GM12878 (cell line): ENCODE measurements around the gene P3H2. TPM values are rescaled to one million over a fixed set of nuclear protein-coding genes. Genes with fewer than 3 reads are reported as not detected.

Experiments used
- ATAC-seq: fragments of 200-7000 bp; cut with Tn5 transposase; 3 replicates; pipeline ENCODE4 v1.9.1; 2020; ENCODE audit warnings: mild to moderate bottlenecking, moderate library complexity
- BruUV-seq: library from RNA; stranded (reverse); fragments of 400-500 nt; replicated peaks from 2 replicates; lab custom pipeline; 2021; lab: Mats Ljungman, UMichigan
- CTCF ChIA-PET: fragments of 300-600 bp; sonication (Branson Sonifier 250); formaldehyde crosslinking; extraction: SDS; loops from one replicate; lab custom pipeline; 2021; ENCODE audit warnings: inconsistent platforms; lab: Yijun Ruan, JAX
- POLR2A ChIA-PET: fragments of 350-600 bp; formaldehyde crosslinking; extraction: SDS; loops from one replicate; lab custom pipeline; 2021; ENCODE audit warnings: inconsistent platforms; lab: Charles Lee
- RAD21 ChIA-PET: fragments of 300-600 bp; sonication (Branson Sonifier 250); formaldehyde crosslinking; loops from one replicate; lab custom pipeline; 2023; ENCODE audit warnings: antibody characterized with exemption; ENCODE audit not compliant: unreplicated experiment; lab: Charles Lee
- SMC1A ChIA-PET: fragments of 300-600 bp; sonication (Branson Sonifier 250); formaldehyde crosslinking; loops from one replicate; lab custom pipeline; 2023; ENCODE audit not compliant: unreplicated experiment, uncharacterized antibody; lab: Charles Lee
- DNase-seq: peaks from one replicate; pipeline ENCODE4 v3.0.0-alpha.2; 2011; ENCODE audit warnings: low read depth, low spot score
- FAIRE-seq: peaks from 3 replicates; lab custom pipeline; 2011; peaks lifted over from hg19 to GRCh38; lab: Jason Lieb, UNC
- H2AFZ ChIP-seq: 2 replicates; pipeline ENCODE4 v1.6.0; 2011; ENCODE audit warnings: low read depth, low read length, control low read depth; ENCODE audit not compliant: control insufficient read depth
- H3K27ac ChIP-seq: 2 replicates; pipeline ENCODE4 v1.5.1; 2011; ENCODE audit warnings: control low read depth; ENCODE audit not compliant: control insufficient read depth, insufficient read depth
- H3K27me3 ChIP-seq, 2 experiments: replicated peaks in 1 of 2; 2 replicates each; pipeline versions ENCODE4 v1.6.0 to v1.6.1; 2011; ENCODE audit warnings: low read length in 1 of 2; ENCODE audit not compliant: control insufficient read depth in 2 of 2, insufficient read depth in 2 of 2
- H3K36me3 ChIP-seq, 2 experiments: 2 replicates each; pipeline ENCODE4 v1.5.1; 2011; ENCODE audit warnings: low read length in 1 of 2; ENCODE audit not compliant: control insufficient read depth in 2 of 2, insufficient read depth in 2 of 2
- H3K4me1 ChIP-seq: 2 replicates; pipeline ENCODE4 v1.6.1; 2011; ENCODE audit warnings: mild to moderate bottlenecking, low read length, moderate library complexity, mixed read lengths; ENCODE audit not compliant: control insufficient read depth, insufficient read depth
- H3K4me2 ChIP-seq: 2 replicates; pipeline ENCODE4 v1.6.0; 2011; ENCODE audit warnings: control low read depth; ENCODE audit not compliant: control insufficient read depth, insufficient read depth
- H3K4me3 ChIP-seq: fragments of 200-600 bp; sonication (generic); 2 replicates; pipeline ENCODE4 v1.5.1; 2016
- H3K79me2 ChIP-seq: 2 replicates; pipeline ENCODE4 v1.6.0; 2011; ENCODE audit warnings: low read length; ENCODE audit not compliant: control insufficient read depth, insufficient read depth
- H3K9ac ChIP-seq: 2 replicates; pipeline ENCODE4 v1.8.0; 2011; ENCODE audit warnings: low read length, control low read depth, mixed read lengths; ENCODE audit not compliant: control insufficient read depth, insufficient read depth
- H3K9me3 ChIP-seq: replicated peaks from 3 replicates; pipeline ENCODE4 v1.5.1; 2011; ENCODE audit warnings: mild to moderate bottlenecking, low read length; ENCODE audit not compliant: control insufficient read depth, insufficient read depth
- H4K20me1 ChIP-seq: 2 replicates; pipeline ENCODE4 v1.6.0; 2011; ENCODE audit not compliant: control insufficient read depth, insufficient read depth
- E2F8 ChIP-seq: fragments of 450-650 bp; IDR thresholded peaks from 2 replicates; pipeline ENCODE4 v1.6.1; 2018; ENCODE audit warnings: mild to moderate bottlenecking, low read depth, moderate library complexity; ENCODE audit not compliant: partially characterized antibody
- HDGF ChIP-seq: fragments of 450-650 bp; IDR thresholded peaks from 2 replicates; pipeline ENCODE4 v1.6.1; 2016; ENCODE audit warnings: antibody characterized with exemption
- NKRF ChIP-seq: fragments of 450-650 bp; conservative IDR thresholded peaks from 2 replicates; pipeline ENCODE4 v1.6.1; 2017; ENCODE audit warnings: mild to moderate bottlenecking, moderate library complexity
- NRF1 ChIP-seq: conservative IDR thresholded peaks from 2 replicates; pipeline ENCODE4 v1.6.1; 2011; ENCODE audit warnings: mild to moderate bottlenecking, low read depth, low read length, improper control_type of control experiment
- RAD51 ChIP-seq: fragments of 450-650 bp; IDR thresholded peaks from 2 replicates; pipeline ENCODE4 v1.6.1; 2016; ENCODE audit warnings: moderate library complexity, mild to moderate bottlenecking, inconsistent platforms
- RFX5 ChIP-seq: IDR thresholded peaks from 2 replicates; pipeline ENCODE4 v1.6.1; 2011; ENCODE audit warnings: low read depth, low read length, improper control_type of control experiment
- SPI1 ChIP-seq: IDR thresholded peaks from 2 replicates; pipeline ENCODE4 v1.6.1; 2011; ENCODE audit warnings: low read depth, mild to moderate bottlenecking, low read length, moderate library complexity, borderline replicate concordance; ENCODE audit not compliant: insufficient read depth
- STAT3 ChIP-seq: IDR thresholded peaks from 2 replicates; pipeline ENCODE4 v1.6.1; 2011; ENCODE audit warnings: low read depth, low read length, improper control_type of control experiment
- USF1 ChIP-seq: IDR thresholded peaks from 2 replicates; pipeline ENCODE4 v1.6.1; 2011; ENCODE audit warnings: borderline replicate concordance, low read depth, mild to moderate bottlenecking, moderate library complexity, mixed read lengths, low read length; ENCODE audit not compliant: insufficient read depth; ENCODE audit errors: extremely low read length
- ZNF217 ChIP-seq: fragments of 450-650 bp; IDR thresholded peaks from 2 replicates; pipeline ENCODE4 v1.6.1; 2017; ENCODE audit warnings: antibody characterized with exemption, mild to moderate bottlenecking
- WGBS: methylation state at CpG from one replicate; pipeline ENCODE4 v1.1.6; 2016; ENCODE audit warnings: low lambda C conversion rate; ENCODE audit not compliant: insufficient replicate concordance, insufficient coverage; ENCODE audit errors: missing lambda C conversion rate; 5-methylcytosine and 5-hydroxymethylcytosine counted together
- in situ Hi-C: fragments of 300-500 bp; cut with MboI; formaldehyde crosslinking; loops from 9 replicates; pipeline ENCODE4 v1.14.3; 2018; ENCODE audit warnings: mixed read lengths
- intact Hi-C: fragments of 100-400 bp; cut with micrococcal nuclease; formaldehyde crosslinking; loops from one replicate; pipeline ENCODE4 v1.14.2; 2022; ENCODE audit not compliant: unreplicated experiment
- polyA plus RNA-seq, 11 experiments: library from polyadenylated mRNA; depleted of rRNA in 4 of 11; unstranded in 6 of 11; stranded (reverse) in 5 of 11; fragments of >200 nt; fragmentation: Nextera tagmentation in 4 of 11; fragmentation: Illumina TruSeq in 1 of 11; extraction: Ambion mirVana in 4 of 11; extraction: Trizol in 1 of 11; gene quantifications; 1 replicate in 1 of 11; 2 replicates in 10 of 11; pipeline versions ENCODE4 v1.2.1 to v1.2.3, GENCODE V29; 2011 to 2016; ENCODE audit warnings: inconsistent platforms in 2 of 11, missing spikeins in 2 of 11, low read depth in 1 of 11
- total RNA-seq, 4 experiments: library from RNA; depleted of rRNA in 3 of 4; stranded (reverse); fragments of >200 nt in 3 of 4; fragmentation: Illumina TruSeq in 1 of 4; extraction: Trizol in 1 of 4; gene quantifications; 2 replicates each; pipeline versions ENCODE4 v1.2.1 to v1.2.3, GENCODE V29; 2013 to 2021
- TF ChIP-seq, protein P1 (sequence below): IDR thresholded peaks from 2 replicates; pipeline ENCODE4 v1.6.1; 2012; ENCODE audit warnings: mild to moderate bottlenecking, low read depth, low read length
- TF ChIP-seq, protein P2 (sequence below), 3 experiments: IDR thresholded peaks in 2 of 3; conservative IDR thresholded peaks in 1 of 3; 2 replicates each; pipeline ENCODE4 v1.5.1; 2011; ENCODE audit warnings: low read depth in 3 of 3, low read length in 3 of 3, mild to moderate bottlenecking in 3 of 3, control low read depth in 2 of 3, moderate library complexity in 2 of 3, inconsistent platforms in 1 of 3, mixed read lengths in 1 of 3; ENCODE audit not compliant: control insufficient read depth in 2 of 3, insufficient read depth in 1 of 3; ENCODE audit errors: extremely low read depth in 1 of 3

P3H2 gene
- total and polyA plus RNA-seq, 10 of the 15 experiments (the other 5 are each of a cell fraction or from before 2014, with no cell fraction given) = 27.0 to 97.6 (median 83.2) TPM

DNA sequence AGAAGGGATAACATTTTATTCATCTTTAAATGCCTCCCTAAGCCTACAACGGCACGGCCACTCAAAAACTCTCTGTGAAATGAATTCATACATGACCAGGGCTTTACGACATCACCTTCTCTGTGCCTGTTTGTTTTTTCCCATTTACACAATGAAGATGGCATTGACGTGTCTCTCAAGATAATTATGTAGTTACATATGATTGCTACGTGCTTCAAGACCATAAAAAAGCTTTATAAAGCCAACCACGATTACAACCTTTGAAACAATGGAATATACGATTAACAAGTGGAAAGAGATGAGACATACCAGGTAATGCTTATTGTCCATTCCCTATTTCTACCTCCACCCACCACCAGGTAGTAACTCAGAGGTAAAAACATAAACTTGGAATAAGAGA, 168.4 kb downstream of the P3H2 start:
- Histone ChIP-seq H3K9me3 (no peaks in the 10 kb centered on the region), H2AFZ (no peak overlapping the region), H3K4me2 (no peak overlapping the region), H3K4me1 (peaks cover 3% of the 10 kb centered on the region; the same call in 1 of the 2 replicates), H3K4me3 (no peak overlapping the region), H3K27me3 (no peaks in the 10 kb centered on the region; a peak in 1 of 4 replicates), H3K36me3 (no peaks in the 10 kb centered on the region), H3K27ac (no peak overlapping the region), H4K20me1 (no peaks in the 10 kb centered on the region), H3K9ac (no peak overlapping the region), H3K79me2 (no peaks in the 10 kb centered on the region)
- intact Hi-C loops = no loop called here
- RAD21 ChIA-PET = interaction anchor here (1.0 to 7.6 kb wide), 2 partner anchors 440 to 679 kb away, joined by 4 to 195 read pairs; no protein-coding TSS in a partner anchor
- SMC1A ChIA-PET = interaction anchor here (0.9 to 11.1 kb wide), 3 partner anchors 9 to 679 kb away, joined by 3 to 213 read pairs (median 81); no protein-coding TSS in a partner anchor
- no peak for DNase-seq
- POLR2A ChIA-PET = no interaction called here
- BruUV-seq = no TSS peak
- WGBS = 47% methylated on average over 7 of the region's 7 CpGs
- no peak for FAIRE-seq
- ATAC-seq = no peak
- CTCF ChIA-PET = interaction anchor here (5.1 to 9.2 kb wide), 3 partner anchors 10 to 680 kb away, joined by 32 to 288 read pairs (median 89); no protein-coding TSS in a partner anchor
- in situ Hi-C loops = no loop called here
- TF ChIP-seq RAD51 (no peak), USF1 (no peak), STAT3 (no peak), SPI1 (no peak), ZNF217 (no peak), NRF1 (no peak), NKRF (no peak), HDGF (no peak), RFX5 (no peak), E2F8 (no peak)
- TF ChIP-seq, protein P1, sequence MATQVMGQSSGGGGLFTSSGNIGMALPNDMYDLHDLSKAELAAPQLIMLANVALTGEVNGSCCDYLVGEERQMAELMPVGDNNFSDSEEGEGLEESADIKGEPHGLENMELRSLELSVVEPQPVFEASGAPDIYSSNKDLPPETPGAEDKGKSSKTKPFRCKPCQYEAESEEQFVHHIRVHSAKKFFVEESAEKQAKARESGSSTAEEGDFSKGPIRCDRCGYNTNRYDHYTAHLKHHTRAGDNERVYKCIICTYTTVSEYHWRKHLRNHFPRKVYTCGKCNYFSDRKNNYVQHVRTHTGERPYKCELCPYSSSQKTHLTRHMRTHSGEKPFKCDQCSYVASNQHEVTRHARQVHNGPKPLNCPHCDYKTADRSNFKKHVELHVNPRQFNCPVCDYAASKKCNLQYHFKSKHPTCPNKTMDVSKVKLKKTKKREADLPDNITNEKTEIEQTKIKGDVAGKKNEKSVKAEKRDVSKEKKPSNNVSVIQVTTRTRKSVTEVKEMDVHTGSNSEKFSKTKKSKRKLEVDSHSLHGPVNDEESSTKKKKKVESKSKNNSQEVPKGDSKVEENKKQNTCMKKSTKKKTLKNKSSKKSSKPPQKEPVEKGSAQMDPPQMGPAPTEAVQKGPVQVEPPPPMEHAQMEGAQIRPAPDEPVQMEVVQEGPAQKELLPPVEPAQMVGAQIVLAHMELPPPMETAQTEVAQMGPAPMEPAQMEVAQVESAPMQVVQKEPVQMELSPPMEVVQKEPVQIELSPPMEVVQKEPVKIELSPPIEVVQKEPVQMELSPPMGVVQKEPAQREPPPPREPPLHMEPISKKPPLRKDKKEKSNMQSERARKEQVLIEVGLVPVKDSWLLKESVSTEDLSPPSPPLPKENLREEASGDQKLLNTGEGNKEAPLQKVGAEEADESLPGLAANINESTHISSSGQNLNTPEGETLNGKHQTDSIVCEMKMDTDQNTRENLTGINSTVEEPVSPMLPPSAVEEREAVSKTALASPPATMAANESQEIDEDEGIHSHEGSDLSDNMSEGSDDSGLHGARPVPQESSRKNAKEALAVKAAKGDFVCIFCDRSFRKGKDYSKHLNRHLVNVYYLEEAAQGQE = no peak
- TF ChIP-seq, protein P2, sequence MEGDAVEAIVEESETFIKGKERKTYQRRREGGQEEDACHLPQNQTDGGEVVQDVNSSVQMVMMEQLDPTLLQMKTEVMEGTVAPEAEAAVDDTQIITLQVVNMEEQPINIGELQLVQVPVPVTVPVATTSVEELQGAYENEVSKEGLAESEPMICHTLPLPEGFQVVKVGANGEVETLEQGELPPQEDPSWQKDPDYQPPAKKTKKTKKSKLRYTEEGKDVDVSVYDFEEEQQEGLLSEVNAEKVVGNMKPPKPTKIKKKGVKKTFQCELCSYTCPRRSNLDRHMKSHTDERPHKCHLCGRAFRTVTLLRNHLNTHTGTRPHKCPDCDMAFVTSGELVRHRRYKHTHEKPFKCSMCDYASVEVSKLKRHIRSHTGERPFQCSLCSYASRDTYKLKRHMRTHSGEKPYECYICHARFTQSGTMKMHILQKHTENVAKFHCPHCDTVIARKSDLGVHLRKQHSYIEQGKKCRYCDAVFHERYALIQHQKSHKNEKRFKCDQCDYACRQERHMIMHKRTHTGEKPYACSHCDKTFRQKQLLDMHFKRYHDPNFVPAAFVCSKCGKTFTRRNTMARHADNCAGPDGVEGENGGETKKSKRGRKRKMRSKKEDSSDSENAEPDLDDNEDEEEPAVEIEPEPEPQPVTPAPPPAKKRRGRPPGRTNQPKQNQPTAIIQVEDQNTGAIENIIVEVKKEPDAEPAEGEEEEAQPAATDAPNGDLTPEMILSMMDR (IDR thresholded peaks at IDR 0.05 in 2 of 3, conservative IDR thresholded peaks at IDR 0.05 in 1 of 3; ENCODE audit: control insufficient read depth in 2 of 3, extremely low read depth in 1 of 3, insufficient read depth in 1 of 3, low read depth in 3 of 3, low read length in 3 of 3) = no peak
